Midbrain (tissue), 1 donor: ENCODE measurements around the gene ALG1.
"Not testable (repeated sequence)": the region's sequence is repeated elsewhere in the genome, so short reads cannot be mapped to it uniquely, and the experiment has no call there.

Experiments used
- DNase-seq: peaks from one replicate; lab custom pipeline; 2025; lab: John Stamatoyannopoulos, UW

ALG1 gene

DNA sequence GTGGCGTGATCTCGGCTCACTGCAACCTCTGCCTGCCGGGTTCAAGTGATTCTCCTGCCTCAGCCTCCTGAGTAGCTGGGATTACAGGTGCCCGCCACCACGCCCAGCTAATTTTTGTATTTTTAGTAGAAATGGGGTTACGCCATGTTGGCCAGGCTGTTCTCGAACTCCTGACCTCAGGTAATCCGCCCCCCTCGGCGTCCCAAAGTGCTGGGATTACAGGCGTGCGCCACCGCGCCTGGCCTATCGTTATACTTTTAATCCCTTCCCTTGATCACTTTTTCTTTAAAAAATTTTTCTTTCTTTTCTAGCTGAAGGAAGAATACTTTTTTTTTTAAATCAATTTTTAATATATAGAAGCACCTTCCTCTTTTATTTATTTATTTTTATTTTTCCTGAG, 2.1 kb downstream of the ALG1 start:
- not testable (repeated sequence) for DNase-seq

DNA sequence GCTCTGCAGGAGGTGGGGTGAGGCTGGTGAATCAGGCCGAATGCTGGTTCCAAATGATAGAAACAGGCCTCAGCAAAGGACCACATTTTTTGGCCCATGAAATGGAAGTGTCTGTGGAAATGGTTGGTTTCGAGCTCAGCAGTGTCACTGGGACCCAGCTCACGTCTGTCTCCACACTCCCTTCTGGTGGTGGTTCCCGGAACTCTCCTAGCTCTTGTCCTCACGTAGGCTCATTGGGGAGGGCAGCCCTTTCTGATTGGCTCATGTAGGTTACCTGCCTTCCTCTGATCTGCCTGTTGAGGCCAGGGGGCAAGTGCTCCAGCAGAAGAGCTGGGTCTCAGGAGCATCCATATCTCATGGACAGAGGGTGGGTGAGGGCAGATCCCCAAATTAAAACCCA, 4.0 kb downstream of the ALG1 start:
- no peak for DNase-seq

DNA sequence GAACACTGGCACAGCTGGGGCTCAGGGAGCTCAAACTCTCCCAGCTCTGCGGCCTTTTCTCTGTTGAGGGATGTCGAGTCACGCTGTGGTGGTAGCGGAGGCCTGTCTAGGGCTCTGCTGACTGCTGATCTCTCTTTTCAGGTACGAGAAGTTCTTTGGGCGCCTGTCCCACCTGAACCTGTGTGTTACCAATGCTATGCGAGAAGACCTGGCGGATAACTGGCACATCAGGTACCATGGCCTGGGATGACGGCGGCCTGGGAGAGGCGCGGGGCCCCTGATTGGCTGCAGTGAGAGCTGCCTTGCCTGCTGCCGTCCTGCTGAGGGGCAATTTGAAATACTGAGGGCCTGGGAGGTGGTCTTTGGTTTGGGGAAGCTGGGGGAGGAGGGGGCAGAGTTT, 5.7 kb downstream of the ALG1 start:
- no peak for DNase-seq

DNA sequence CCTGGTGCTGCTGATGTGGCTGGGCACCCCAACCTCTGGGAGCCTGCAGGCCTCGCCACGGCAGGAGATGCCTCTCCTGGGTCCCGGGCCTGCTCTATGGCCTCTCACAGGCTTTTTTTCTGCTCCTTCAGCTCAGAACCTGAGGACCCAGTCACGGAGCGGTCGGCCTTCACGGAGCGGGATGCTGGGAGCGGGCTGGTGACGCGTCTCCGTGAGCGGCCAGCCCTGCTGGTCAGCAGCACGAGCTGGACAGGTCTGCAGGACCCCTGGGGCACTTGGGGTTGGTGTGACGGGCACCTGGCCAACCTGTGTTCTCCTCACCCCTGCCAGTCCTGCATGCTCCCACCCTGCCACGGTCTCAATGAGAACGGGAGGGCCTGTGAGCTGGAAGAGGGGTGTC, 7.0 kb downstream of the ALG1 start:
- DNase-seq = no peak

DNA sequence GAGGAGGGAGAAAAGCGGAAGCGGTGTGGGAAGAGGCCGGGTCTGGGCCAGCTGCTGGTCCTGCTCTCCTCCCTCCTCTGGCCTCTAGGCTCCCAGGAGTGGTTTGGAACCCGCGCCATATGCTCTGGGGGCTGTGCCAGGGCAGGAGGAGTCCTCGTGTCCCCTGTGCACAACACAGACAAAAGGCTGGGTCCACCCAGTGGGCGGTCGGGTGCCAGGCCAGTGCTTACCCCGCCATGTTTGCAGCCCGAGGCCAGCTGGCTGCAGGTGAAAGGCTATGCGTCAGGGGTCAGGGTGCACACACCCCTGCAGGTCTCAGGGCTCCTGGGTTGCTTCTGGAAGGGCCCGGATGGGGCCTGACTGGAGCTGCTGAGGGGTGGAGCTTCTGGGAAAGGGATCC, 8.8 kb downstream of the ALG1 start:
- DNase-seq = not testable (repeated sequence)

DNA sequence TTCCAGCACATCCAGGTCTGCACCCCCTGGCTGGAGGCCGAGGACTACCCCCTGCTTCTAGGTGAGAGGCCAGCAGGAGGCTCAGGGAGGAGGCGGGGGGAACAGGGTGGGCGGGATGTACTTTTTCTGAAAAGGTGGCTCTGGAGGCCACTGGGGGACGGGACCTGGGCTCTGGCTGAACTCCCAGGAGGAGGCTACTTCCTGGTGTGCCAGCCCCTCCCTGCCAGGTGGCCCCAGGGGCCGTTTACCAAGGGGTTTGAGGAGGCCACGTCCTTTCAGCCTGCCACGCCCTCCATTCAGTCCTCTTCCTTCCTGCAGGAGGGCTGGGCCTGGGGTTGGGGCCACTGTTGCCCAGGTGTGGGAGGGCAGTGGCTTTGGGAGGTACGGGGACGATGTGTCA, 9.4 kb downstream of the ALG1 start:
- not testable (repeated sequence) for DNase-seq

DNA sequence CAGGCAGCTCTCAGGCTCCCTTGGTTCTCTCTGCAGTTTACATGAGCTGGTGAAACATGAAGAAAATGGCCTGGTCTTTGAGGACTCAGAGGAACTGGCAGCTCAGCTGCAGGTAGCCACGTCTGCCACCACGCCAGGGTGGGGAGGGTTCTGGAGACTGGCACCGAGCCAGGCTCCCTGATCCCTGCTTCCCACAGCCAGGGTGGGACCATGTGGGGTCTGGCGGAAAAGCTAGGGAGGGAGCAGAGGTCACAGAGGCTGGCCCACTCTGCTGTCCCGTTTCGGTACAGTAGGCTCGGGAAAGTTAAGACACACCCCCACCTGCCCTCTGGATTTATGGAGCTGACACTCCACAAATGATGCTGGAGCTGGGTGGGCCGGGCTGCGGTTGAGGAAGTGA, 12.0 kb downstream of the ALG1 start:
- not testable (repeated sequence) for DNase-seq

DNA sequence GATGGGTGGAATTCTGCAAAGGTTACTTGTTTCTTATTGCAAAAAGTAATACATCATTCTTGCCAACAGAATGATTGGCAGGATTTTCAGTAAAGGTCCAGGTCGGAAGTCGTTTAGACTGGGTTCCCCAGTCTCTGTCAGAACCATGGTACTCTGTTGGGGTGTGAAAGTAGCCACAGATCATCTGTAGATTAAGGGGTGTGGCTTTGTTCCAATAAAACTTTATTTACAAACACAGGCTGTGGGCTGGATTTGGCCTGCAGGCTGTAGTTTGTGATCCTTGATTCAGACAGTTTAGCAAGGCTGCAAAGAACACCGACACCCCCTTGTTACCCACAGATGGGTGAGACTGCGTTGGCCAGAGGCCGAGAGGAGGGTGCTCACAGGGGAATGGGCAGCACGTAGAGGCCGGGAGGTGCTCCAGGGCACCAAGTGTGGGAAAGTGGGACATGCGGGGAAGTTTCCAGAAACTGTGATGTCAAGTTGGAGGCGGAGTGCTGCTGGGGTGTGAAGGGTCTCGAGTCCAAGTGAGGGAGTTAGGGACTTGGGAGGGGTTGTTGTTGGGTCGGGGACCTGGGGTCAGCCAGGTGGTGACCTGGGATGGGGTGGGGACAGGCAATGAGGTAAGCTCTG, 12.6 kb downstream of the ALG1 start:
- DNase-seq = not testable (repeated sequence)

DNA sequence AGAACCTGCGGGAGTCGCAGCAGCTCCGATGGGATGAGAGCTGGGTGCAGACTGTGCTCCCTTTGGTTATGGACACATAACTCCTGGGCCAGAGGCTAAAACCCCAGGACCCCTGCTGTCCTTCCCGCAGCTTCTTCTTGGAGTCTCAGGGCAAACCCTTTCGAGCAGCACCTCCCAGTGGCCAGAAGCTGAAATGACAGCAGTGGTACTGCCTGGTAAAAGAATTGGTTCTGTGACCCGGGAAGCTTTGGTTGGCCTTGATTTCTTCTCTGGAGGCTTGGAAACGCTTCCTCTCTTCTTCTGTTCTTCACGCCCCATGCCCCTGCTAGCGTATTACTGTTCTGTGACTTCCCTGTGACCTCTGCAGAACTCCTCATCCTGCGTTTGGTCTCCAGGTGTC, 13.2 kb downstream of the ALG1 start:
- DNase-seq = peak; percentile 11

DNA sequence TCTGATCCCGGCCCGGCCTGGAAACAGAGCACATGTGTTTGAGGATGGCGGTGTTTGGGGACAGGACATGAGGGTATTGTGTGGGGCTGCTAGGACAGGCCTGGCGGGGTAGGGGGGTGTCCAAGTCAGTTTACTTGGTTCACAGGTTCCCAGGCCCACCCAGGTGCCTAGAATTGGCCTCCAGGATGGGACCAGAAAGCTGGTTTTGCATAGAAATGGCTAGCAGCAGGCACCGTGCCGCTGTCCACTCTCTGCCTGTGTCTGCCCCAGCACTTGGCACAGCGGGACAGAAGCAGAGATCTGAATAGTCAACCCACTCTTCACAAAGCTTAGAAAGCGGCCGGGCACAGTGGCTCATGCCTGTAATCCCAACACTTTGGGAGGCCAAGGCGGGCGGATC, 14.1 kb downstream of the ALG1 start:
- not testable (repeated sequence) for DNase-seq

DNA sequence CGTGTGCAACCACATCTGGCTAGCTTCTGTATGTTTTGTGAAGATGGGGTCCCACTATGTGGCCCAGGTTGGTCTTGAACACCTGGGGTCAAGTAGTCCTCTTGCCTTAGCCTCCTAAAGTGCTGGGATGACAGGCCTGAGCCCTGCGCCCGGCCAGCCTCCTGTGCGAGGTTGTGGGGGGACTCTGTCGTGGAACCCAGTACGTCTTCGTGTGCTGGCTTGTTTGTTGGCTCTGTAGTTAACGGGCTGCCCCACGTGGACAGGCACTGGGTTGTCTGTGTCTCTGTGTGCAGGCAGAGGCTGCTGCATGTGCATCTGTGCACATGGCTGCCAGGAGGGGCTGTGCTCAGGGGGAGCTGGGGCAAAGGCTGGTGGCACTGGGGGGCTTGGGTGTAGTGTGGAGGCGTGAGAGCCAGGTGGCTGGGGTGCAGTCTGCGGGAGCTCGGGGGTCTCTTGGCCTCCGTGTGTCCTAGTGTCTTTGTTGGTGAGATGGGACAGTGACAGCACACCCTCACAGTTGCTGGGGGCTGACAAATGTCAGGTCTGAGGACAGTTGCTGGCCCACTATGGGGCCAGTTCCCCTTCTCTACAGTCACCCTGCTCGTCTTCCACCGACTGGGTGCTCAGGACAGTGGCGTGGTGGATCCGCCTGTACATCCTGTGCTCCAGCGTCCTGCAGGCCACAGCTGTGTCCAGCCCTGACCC, 16.6 kb downstream of the ALG1 start:
- not testable (repeated sequence) for DNase-seq

DNA sequence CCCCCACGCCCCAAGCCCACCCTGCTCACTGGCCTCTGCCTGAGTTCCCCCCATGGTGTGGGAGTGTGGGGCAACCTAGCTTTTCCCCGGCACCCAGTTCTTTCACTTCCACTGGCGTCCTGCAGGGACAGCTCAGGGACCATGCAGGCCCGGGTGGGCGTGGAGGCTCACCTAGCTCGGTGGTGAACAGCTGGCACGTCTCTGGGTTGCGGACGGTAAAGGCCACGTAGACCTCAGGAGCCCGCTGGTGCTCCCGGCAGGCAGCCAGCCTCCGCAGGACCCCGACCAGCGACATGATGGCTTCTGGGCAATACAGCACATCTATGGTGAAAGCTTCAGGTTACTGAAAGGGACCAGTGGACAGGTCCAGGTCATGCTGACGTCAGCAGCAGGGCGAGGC, 17.3 kb downstream of the ALG1 start:
- DNase-seq = not testable (repeated sequence)

DNA sequence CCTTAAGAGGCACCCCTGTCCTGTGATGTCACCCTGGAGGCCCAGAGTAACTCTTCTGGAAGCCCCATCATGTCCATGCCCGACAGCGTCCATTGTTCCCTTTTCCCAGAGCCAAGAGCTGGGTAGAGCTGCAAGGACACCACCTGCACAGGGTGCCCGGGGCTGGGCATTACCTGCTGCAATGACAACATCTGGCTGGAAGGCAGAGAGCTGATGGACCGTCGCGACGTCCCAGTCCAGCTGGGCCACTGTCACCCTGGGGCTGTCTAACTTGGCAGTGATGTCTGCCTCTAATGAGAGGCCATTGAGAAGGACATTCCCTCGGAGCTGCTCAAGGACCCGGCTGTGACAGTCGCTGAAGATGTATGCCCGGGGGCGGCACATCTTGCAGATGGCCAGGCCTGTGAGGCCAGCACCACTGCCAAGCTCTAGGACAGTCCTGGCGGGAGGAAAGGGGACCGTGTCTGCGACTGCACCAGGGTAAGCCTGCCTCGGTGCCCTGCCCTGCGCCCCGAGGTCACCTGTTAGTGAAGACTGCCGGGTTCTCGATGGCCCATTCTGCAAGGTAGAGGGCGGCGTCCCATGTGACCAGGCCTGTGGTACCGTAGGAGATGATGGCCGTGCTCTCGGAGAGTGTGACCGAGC, 18.4 kb downstream of the ALG1 start:
- not testable (repeated sequence) for DNase-seq

DNA sequence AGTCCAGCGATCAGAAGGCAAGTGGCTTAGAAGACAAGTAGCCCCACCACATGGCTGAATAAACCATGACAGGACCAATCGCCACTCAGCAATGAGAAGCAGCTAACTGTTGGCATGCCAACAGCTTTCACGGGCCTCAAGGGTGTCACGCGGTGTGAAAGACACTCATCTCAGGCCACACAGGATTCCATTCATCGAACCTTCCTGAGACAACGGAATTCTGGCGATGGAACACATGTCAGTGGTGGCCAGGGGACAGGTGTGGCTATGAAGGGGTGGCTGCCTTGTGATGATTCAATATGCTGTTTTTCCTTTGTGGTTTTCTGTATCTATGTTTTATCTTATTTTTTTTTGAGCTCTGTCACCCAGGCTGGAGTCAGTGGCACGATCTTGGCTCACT, 18.9 kb downstream of the ALG1 start:
- not testable (repeated sequence) for DNase-seq

DNA sequence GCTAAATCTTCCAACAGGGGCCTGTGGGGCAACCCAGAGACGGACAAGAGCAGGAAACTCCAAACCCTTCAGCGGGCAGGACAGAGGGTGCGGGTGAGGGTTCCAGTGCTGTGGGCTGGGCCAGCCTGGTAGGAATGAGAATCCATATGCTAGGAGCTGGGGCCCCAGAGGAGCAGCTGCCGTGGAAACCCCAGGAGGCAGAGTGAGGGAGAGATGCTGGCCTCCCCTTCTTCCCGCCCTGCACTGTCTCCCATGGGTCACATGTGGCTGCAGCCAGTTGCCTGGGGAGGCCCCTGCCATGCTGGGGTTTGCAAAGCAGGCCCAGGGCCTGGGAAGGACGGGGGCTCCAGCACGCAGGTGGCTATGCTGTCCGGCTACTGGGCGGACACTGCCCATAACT, 21.4 kb downstream of the ALG1 start:
- DNase-seq = not testable (repeated sequence)

DNA sequence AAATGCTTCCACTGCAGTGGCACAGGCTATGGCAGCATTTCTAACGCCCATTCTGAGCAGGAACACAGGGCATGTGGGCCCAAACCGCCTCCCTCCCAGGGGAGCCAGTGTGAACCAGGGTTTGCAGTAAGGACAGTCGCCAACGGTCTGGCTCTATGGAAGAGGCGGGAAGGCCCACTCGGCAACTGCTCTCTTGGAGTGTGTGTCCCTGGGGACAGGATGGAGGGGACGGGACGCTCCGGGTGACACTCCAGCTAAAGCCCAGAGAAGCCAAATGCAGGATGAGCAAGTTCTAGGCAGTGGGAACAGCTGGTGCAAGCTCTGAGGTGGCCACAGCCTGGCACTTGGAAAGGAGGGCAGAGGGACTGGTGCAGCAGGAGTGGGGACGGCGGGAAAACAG, 22.1 kb downstream of the ALG1 start:
- not testable (repeated sequence) for DNase-seq

DNA sequence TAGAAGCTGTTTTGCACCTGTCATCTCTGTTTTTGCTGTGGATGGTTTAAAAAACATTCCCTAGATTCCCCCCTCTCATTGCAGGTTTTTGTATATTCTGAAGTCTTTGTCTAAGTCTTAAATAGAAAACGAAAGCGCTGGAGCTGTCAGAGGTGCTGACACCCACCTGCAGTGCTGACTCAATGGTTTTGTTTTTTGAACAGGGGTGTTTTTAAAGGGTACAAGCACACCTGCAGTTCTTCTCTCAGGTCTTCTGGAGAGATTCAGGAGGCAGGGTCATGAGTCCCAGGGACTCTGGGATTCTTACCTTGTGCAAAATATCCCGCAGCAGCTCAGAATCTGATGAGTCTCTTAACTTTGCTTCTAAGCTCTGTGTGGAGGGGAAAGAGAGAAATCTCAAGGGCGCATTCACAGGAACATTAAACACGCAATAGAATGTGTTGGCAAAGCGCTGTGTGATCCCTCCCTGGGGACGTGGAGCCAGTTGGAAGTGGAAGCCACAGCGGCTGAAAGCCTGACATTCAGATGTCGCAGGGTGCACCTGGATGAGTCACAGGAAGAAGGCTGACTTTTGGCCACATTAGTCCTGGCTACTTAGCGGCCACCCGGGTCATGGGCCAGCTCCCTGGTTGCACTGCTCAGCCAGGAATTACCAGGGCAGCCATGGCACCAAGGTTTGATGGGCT, 23.6 kb downstream of the ALG1 start:
- DNase-seq = not testable (repeated sequence)

DNA sequence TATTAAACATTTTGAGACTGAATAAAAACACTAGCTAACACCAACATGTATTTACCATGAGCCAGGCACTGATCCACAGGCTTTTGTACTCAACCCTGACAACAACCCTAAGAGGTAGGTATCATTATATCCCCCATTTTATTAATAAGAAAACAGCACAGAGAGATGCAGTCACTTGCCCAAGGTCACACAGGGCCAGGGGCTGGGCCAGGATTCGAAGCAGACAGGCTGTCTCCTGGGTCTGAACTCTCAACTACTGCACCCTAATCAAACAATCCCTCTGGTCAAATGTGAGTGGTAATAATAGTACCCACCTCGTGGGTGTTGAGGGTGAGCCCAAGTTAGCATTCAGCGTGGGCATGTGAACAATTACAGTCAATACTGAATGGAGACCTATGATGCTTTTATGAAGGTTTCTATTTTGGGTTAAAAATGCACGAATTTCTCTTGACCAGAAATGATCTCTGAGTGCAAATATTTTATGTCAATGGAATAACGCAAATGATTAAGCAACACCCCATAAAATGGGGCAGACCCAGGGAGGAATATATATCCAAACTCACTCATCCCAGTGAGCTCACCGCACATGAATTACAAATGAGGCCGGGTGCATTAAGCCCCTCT, 24.9 kb downstream of the ALG1 start:
- DNase-seq = not testable (repeated sequence)

DNA sequence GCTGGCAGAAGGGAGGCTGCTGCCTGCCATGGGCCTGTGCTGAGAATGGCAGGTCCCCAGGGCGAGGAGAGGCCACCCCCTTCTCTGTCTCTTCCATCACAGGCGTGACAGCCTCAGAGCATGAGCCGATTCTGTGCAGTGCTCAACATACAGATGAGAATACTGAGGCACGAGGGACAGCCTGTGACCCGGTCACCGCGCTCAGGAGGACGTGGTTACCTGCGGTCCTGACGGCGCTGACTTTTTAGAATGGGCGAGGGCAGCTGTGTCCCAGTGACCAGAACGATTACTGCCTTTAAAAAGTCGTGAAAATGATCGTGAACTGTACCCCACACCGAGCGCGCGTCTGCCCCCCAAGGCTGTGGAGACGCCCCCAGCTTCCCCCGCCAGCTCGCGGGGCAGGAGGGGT, 25.4 kb downstream of the ALG1 start:
- not testable (repeated sequence) for DNase-seq

DNA sequence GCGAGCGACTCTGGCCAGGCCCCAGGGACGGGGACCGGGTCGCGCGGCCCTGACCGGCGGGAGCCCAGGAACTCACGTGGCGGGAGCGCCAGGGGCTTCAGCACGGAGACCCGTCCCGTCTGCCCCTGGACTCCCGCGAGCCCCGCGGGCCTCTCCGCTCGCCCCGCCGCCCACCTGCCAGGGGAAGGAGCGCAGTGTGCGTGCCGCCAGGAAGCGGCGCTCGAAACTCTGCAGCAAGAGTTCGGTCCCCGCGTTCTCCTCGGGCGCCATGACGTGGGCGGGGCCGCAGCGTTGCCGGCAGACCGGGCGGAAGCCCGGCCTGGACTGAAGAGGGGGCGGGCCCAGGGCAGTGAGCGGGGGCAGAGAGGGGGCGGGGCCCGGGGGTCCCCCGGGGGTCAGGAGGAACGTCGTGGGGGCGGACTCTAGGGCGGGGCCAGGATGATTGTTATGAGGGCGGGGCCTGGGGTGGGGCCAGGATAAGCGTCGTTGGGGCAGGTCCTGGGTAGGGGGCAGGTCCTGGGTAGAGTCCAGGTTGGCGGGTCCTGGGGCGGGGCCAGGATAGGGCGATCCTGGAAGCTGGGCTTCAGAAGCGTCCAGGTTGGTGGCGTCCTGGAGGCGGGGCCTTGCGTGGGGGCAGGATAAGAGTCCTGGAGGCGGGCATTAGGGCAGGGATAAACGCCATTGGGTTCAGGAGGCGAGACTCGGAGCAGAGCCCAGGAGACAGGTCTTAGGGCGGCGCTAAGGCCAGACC, 26.0 kb downstream of the ALG1 start, which contains the start of gene EEF2KMT:
TSS of gene EEF2KMT (minus strand) at position 326 of the 751 bp plus-strand sequence. CDS start at position 270, 56 bp downstream.
- peak; percentile 99 for DNase-seq
